HEK293 (cell line): ENCODE results near the gene GPRC5D.

Experiments
- ZNF549 ChIP-seq: fragments of 450-650 bp; IDR thresholded peaks from 2 replicates; pipeline ENCODE4 v1.5.1; 2018; ENCODE audit warnings: missing biosample characterization, missing genetic modification characterization, mild to moderate bottlenecking, inconsistent platforms, moderate library complexity
- TF ChIP-seq, protein P1 (sequence below): fragments of 450-650 bp; formaldehyde crosslinking; IDR thresholded peaks from 2 replicates; pipeline ENCODE4 v1.5.1; 2016; ENCODE audit warnings: missing biosample characterization, missing genetic modification characterization
- TF ChIP-seq, protein P2 (sequence below): fragments of 450-650 bp; formaldehyde crosslinking; IDR thresholded peaks from 2 replicates; pipeline ENCODE4 v1.5.1; 2016; ENCODE audit warnings: missing biosample characterization, missing genetic modification characterization
- TF ChIP-seq, protein P3 (sequence below): fragments of 450-650 bp; IDR thresholded peaks from 2 replicates; pipeline ENCODE4 v1.5.1; 2018; ENCODE audit warnings: missing biosample characterization, mild to moderate bottlenecking, missing genetic modification characterization
- TF ChIP-seq, protein P4 (sequence below): fragments of 450-650 bp; formaldehyde crosslinking; IDR thresholded peaks from 2 replicates; pipeline ENCODE4 v1.5.1; 2016; ENCODE audit warnings: missing biosample characterization, missing genetic modification characterization
- TF ChIP-seq, protein P5 (sequence below): fragments of 450-650 bp; formaldehyde crosslinking; IDR thresholded peaks from 2 replicates; pipeline ENCODE4 v1.5.1; 2016; ENCODE audit warnings: missing biosample characterization, missing genetic modification characterization

DNA sequence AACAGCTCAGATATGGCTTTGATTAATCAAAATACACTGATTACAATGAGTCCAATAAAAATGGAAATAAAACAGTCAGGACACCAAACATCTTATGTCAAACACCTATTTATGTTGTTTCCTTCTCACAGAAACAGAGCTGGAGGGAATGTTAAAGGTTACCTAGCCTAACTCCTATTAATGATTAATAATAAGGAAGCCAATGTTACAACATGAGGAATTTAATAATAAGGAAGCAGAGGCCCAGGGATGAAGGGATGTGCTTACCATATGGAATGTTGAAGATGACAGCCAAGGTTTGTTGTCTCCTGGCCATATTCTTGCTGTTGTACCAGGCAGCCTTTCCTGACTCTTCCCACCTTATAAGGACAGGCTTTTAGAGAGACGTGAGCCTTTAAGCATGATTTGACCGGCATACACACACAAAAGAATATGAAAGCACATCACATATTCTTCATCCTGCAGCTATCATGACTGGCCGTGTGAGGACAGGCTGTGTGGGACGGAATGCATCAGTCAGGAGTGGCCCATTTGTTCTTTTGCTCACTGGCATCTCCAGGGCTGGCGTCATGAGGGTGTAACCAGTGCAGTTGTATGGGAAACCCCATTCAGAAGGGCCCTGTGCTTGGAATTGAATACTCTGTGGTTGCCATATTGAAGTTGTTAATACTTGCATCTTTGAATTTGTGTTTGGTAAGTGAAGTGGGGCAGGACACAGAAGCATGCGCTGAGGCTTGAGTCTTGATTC is 3.1 kb upstream of the GPRC5D start:
- no peak for TF ChIP-seq ZNF549 (tag by site-specific recombination)
- TF ChIP-seq, protein P1, sequence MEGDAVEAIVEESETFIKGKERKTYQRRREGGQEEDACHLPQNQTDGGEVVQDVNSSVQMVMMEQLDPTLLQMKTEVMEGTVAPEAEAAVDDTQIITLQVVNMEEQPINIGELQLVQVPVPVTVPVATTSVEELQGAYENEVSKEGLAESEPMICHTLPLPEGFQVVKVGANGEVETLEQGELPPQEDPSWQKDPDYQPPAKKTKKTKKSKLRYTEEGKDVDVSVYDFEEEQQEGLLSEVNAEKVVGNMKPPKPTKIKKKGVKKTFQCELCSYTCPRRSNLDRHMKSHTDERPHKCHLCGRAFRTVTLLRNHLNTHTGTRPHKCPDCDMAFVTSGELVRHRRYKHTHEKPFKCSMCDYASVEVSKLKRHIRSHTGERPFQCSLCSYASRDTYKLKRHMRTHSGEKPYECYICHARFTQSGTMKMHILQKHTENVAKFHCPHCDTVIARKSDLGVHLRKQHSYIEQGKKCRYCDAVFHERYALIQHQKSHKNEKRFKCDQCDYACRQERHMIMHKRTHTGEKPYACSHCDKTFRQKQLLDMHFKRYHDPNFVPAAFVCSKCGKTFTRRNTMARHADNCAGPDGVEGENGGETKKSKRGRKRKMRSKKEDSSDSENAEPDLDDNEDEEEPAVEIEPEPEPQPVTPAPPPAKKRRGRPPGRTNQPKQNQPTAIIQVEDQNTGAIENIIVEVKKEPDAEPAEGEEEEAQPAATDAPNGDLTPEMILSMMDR (tag by site-specific recombination), result no peak
- TF ChIP-seq, protein P2, sequence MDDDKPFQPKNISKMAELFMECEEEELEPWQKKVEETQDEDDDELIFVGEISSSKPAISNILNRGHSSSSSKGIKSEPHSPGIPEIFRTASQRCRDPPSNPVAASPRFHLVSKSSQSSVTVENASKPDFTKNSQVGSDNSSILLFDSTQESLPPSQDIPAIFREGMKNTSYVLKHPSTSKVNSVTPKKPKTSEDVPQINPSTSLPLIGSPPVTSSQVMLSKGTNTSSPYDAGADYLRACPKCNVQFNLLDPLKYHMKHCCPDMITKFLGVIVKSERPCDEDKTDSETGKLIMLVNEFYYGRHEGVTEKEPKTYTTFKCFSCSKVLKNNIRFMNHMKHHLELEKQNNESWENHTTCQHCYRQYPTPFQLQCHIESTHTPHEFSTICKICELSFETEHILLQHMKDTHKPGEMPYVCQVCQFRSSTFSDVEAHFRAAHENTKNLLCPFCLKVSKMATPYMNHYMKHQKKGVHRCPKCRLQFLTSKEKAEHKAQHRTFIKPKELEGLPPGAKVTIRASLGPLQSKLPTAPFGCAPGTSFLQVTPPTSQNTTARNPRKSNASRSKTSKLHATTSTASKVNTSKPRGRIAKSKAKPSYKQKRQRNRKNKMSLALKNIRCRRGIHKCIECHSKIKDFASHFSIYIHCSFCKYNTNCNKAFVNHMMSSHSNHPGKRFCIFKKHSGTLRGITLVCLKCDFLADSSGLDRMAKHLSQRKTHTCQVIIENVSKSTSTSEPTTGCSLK, result no peak
- TF ChIP-seq, protein P3, sequence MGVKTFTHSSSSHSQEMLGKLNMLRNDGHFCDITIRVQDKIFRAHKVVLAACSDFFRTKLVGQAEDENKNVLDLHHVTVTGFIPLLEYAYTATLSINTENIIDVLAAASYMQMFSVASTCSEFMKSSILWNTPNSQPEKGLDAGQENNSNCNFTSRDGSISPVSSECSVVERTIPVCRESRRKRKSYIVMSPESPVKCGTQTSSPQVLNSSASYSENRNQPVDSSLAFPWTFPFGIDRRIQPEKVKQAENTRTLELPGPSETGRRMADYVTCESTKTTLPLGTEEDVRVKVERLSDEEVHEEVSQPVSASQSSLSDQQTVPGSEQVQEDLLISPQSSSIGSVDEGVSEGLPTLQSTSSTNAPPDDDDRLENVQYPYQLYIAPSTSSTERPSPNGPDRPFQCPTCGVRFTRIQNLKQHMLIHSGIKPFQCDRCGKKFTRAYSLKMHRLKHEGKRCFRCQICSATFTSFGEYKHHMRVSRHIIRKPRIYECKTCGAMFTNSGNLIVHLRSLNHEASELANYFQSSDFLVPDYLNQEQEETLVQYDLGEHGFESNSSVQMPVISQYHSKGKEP, result no peak
- TF ChIP-seq, protein P4, sequence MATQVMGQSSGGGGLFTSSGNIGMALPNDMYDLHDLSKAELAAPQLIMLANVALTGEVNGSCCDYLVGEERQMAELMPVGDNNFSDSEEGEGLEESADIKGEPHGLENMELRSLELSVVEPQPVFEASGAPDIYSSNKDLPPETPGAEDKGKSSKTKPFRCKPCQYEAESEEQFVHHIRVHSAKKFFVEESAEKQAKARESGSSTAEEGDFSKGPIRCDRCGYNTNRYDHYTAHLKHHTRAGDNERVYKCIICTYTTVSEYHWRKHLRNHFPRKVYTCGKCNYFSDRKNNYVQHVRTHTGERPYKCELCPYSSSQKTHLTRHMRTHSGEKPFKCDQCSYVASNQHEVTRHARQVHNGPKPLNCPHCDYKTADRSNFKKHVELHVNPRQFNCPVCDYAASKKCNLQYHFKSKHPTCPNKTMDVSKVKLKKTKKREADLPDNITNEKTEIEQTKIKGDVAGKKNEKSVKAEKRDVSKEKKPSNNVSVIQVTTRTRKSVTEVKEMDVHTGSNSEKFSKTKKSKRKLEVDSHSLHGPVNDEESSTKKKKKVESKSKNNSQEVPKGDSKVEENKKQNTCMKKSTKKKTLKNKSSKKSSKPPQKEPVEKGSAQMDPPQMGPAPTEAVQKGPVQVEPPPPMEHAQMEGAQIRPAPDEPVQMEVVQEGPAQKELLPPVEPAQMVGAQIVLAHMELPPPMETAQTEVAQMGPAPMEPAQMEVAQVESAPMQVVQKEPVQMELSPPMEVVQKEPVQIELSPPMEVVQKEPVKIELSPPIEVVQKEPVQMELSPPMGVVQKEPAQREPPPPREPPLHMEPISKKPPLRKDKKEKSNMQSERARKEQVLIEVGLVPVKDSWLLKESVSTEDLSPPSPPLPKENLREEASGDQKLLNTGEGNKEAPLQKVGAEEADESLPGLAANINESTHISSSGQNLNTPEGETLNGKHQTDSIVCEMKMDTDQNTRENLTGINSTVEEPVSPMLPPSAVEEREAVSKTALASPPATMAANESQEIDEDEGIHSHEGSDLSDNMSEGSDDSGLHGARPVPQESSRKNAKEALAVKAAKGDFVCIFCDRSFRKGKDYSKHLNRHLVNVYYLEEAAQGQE (tag by site-specific recombination), result no peak
- TF ChIP-seq, protein P5, sequence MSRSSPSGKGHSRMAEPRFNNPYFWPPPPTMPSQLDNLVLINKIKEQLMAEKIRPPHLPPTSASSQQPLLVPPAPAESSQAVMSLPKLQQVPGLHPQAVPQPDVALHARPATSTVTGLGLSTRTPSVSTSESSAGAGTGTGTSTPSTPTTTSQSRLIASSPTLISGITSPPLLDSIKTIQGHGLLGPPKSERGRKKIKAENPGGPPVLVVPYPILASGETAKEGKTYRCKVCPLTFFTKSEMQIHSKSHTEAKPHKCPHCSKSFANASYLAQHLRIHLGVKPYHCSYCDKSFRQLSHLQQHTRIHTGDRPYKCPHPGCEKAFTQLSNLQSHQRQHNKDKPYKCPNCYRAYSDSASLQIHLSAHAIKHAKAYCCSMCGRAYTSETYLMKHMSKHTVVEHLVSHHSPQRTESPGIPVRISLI (tag by site-specific recombination), result no peak
